ENCODE results near the gene GSTK1. TPM values are rescaled to one million over a fixed set of nuclear protein-coding genes. Genes with fewer than 3 reads are reported as not detected.
"Not testable (repeated sequence)": the region's sequence is repeated elsewhere in the genome, so short reads cannot be mapped to it uniquely, and the experiment has no call there.

Gene GSTK1
- total RNA-seq, 1 donor from 2014 or later = 276 TPM

DNA sequence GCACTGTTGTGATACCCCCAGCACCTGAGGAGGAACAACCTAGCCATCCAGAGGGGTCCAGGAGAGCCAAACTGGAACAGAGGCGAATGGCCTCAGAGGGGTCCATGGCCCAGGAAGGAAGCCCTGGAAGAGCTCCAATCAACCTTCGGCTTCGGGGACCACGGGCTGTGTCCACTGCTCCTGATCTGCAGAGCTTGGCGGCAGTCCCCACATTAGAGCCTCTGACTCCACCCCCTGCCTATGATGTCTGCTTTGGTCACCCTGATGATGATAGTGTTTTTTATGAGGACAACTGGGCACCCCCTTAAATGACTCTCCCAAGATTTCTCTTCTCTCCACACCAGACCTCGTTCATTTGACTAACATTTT, 23.3 kb downstream of the GSTK1 start:
- ATAC-seq (ENCODE audit: poor library complexity) = no peak
- DNase-seq = no peak
- intact Hi-C loops (cut with DNase I) = loop anchor here (10.0 kb wide), 1 partner anchor 98 kb away; the partner anchor contains the start of gene ZYX

DNA sequence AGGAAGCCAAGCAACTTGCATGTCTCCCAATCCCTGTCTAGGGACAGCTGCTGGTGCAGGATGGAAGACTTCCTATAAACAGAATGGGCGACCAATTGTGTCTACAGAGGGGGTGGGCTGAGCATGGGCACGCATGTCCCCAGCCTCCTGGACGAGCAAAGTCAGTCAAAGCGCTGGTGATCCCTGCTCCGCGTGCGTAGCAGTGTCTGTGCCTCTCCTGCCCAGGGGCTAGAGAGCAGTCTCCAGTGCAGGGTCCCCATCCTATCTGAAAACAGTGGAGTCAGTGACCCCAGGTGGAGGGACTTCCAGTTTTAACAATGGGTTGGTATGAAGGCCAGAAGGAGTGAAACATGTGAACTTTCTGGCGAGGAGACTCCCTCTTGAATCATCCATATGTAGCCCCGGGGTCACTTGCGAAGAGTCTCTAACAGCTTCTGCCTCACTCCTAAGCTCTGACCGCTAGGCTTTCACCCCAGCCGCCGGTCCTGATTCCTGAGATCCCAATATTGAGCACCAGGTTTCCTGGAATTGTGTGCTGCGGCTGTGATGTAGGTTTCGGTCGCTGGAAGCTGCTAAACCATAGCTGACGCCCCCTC, 24.2 kb downstream of the GSTK1 start:
- no peak for DNase-seq
- ATAC-seq (ENCODE audit: poor library complexity) = no peak
- intact Hi-C loops (cut with DNase I) = loop anchor here (10.0 kb wide), 1 partner anchor 97 kb away; the partner anchor contains the start of gene ZYX

DNA sequence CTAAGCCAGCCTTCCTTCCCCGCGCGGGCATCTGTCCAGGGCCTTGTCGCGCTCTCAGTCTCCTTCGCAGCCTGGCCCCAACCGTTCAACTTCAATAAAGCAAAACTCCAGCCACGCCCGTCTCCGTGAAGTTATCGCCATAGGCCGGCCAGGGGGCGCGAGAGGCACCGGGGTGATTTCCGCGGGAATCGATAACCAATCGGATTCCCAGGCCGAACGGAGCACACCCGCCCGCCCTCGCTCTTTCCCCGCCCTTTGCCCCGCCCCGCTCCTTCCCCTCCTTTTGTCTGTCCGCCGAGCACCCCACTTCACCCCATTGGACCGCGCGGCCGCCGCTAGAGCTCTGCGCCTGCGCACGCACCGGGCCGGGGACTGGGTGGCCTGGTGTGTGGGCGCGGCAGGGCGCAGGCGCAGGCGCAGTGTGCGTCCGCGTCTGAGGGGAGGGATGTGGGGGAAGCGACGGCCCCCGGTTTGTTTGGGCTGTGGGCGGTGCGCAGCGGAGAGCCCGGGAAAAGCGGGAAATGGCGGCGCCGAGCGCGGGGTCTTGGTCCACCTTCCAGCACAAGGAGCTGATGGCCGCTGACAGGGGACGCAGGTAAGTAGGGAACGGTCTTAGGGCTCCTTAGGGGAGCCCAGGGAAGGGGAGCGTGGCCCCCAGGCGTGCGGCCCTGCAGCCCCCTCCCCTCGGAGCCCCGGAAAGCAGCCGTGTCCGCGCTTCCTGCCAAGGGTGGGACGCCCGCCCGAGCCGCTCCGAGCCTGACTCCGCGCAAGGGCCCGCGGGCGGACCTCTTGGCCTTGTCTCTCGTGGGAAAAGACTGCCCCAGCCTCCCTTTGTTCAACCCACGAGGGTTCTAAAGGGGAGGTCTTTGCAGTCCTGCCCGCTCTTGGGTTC, 24.9 kb downstream of the GSTK1 start, which contains the start of gene CASP2:
Gene CASP2, plus strand, starts transcription at position 417 of the 892 bp plus-strand sequence. Its CDS starts 105 bp downstream, at position 522.
- intact Hi-C loops (cut with DNase I) = loop anchor here (10.0 kb wide), 1 partner anchor 97 kb away; the partner anchor contains the start of gene ZYX
- ATAC-seq (ENCODE audit: poor library complexity) (peak; percentile 98), DNase-seq (peak; percentile 99)

DNA sequence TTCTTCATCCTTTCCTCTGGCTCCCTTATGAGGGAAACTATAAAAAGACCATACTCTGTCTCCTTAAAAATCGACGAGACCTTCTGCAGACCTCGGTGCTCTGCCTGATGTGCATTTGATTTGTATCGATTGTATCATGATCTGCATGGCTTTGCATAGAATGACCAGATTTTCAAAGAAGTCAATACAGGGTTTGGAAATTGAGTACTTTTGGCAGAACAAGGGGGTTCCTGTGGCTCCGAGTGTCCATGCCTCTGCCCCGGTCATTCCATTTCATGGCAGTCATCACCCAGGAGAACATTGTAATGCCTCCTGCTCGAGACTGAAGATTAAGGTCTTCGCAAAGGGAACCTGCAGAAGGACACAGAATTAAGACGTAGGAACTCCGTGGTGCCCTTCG, 25.6 kb downstream of the GSTK1 start:
- ATAC-seq (ENCODE audit: poor library complexity) = no peak
- intact Hi-C loops (cut with DNase I) = loop anchor here (10.0 kb wide), 1 partner anchor 96 kb away; the partner anchor contains the start of gene ZYX

DNA sequence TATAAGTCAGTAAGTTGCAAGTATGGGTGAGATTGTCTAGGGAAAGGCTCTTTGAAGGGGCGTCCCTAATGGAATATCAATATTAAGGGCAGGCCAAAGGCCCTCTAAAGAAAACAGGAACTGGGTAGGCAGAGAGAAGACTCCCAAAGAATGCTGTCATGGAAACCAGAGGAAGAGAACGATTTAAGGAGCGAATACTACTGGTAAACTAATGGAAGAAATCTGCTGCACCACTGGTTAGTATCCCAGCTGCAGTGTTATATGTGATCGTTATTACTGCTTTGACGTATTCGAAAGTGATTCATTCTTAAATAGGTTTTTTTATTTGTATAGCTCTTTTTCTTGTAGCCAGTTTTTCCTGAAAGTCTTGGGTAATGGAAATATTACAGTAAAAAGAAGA, 26.2 kb downstream of the GSTK1 start:
- ATAC-seq (ENCODE audit: poor library complexity) (no peak), DNase-seq (no peak)
- intact Hi-C loops (cut with DNase I) = loop anchor here (10.0 kb wide), 1 partner anchor 95 kb away; the partner anchor contains the start of gene ZYX

More for the DNA sequence above, 25.6 kb downstream of the GSTK1 start:
- DNase-seq = no peak

DNA sequence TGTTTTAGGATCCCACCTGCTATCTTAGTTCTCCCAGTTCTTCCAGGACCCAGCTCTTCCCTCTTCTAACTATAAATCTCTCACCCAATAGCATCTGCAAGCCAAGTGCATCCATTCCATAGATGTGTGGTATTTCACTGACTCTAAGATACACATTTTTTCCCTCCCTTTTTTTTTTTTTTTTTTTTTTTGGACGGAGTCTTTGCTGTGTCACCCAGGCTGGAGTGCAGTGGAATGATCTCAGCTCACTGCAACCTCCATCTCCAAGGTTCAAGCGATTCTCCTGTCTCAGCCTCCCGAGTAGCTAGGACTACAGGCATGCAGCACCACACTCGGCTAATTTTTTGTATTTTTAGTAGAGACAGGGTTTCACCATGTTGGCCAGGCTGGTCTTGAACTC, 26.6 kb downstream of the GSTK1 start:
- intact Hi-C loops (cut with DNase I) = loop anchor here (10.0 kb wide), 1 partner anchor 95 kb away; the partner anchor contains the start of gene ZYX
- DNase-seq; ATAC-seq (ENCODE audit: poor library complexity): not testable (repeated sequence)

DNA sequence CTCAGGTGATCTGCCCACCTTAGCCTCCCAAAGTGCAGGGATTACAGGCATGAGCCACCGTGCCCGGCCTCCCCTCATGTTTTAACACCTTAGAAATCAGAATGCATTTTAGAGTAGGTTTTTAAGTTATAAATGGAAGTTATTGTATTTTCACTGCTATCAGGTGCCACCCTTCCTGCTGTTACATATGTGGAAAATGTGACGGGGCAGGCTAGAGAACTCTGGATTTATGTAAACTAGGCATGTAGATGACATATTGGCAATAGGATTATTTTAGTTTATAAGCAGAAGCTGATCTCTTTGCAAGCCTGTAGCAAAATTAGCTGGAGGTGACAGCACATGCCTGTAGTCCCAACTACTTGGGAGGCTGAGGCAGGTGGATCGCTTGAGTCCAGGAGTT, 27.1 kb downstream of the GSTK1 start:
- no peak for ATAC-seq (ENCODE audit: poor library complexity)
- no peak for DNase-seq
- intact Hi-C loops (cut with DNase I) = no loop called here

DNA sequence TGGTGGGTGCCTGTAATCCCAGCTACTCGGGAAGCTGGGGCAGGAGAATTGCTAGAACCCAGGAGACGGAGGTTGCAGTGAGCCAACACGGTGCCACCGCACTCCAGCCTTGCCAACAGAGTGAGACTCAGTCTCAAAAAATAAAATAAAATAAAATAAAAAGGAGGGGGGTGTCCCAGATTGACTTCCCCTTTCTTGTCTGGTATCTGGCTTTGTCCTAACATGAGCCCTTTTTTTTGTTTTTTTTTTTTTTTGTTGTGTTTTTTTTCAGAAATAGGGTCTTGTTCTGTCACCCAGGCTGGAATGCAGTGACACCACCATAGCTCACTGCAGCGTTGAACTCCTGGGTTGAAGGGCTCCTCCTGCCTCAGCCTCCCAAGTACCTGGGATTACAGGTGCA, 29.6 kb downstream of the GSTK1 start:
- intact Hi-C loops (cut with DNase I) = no loop called here
- ATAC-seq (ENCODE audit: poor library complexity) = no peak
- no peak for DNase-seq

DNA sequence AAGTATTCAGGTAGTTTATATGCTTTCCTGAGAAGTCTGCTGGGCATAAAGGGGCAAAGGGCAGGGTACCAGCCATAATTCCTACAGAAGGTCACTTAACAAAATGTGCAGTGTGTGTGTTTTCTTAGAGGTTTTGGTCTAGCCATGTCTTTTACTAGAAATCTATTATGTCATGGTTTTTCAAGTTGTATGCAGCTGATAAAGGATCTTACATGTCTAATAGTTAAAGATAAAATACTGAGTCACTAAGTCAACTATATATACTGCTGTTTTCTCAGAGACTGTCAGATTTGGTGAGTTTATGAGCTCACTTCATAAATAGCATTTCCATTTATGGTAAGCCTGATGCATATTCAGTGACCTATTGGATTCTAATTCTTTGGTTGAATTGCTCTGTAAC, 32.6 kb downstream of the GSTK1 start:
- DNase-seq = no peak
- no peak for ATAC-seq (ENCODE audit: poor library complexity)
- intact Hi-C loops (cut with DNase I) = no loop called here

DNA sequence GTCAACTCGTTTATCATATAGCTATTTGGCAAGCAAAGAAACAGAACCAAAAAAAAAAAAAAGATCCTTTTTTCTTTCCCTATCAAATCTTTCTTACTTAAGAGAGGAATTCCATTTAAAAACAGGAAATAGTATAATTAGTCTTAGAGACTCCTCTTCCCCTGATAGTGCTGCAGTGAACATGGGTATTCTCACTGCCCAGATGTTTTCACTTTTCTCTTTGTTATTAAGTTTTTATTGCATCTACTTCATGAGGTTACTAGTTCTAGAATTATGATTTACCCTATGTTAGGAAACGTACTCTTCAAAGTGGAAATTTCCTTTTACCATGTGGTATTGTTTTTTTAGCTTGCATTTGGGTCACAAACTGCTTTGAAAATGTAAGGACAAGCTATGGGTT, 33.4 kb downstream of the GSTK1 start:
- no peak for DNase-seq
- intact Hi-C loops (cut with DNase I) = no loop called here
- no peak for ATAC-seq (ENCODE audit: poor library complexity)

DNA sequence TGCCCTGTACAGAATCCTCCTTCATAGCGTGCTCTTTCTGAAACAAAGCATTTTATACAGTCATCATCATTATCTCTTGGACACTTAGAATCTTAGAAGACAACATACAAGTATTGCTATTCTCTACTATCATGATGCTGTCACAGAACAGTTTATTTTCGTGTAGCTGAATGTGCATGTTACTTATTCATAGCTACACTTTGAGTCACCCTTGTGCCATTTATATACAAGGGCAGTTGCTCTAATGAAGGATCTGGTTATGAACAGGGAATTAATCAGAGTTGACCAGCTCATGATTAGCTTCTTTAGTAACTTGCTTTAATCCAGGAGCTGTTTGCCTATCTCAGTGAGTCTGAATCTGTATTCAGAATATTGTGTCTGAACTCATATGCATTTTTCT, 36.1 kb downstream of the GSTK1 start:
- peak; percentile 65 for ATAC-seq (ENCODE audit: poor library complexity)
- intact Hi-C loops (cut with DNase I) = no loop called here
- no peak for DNase-seq

DNA sequence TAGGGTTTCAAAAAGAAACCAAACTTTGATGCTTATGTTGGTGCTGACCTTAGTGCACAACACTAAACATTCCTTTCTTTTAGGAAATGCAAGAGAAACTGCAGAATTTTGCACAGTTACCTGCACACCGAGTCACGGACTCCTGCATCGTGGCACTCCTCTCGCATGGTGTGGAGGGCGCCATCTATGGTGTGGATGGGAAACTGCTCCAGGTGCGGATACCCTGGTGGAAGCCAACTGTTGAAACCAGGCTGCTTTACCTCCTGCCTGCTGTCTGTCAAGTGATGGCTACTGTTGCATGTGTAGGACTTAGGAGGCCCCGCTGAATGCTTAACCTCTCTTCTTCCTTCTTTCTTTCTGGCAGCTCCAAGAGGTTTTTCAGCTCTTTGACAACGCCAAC, 36.6 kb downstream of the GSTK1 start:
- intact Hi-C loops (cut with DNase I) = no loop called here
- ATAC-seq (ENCODE audit: poor library complexity) = peak; percentile 52
- DNase-seq = peak; percentile 55

DNA sequence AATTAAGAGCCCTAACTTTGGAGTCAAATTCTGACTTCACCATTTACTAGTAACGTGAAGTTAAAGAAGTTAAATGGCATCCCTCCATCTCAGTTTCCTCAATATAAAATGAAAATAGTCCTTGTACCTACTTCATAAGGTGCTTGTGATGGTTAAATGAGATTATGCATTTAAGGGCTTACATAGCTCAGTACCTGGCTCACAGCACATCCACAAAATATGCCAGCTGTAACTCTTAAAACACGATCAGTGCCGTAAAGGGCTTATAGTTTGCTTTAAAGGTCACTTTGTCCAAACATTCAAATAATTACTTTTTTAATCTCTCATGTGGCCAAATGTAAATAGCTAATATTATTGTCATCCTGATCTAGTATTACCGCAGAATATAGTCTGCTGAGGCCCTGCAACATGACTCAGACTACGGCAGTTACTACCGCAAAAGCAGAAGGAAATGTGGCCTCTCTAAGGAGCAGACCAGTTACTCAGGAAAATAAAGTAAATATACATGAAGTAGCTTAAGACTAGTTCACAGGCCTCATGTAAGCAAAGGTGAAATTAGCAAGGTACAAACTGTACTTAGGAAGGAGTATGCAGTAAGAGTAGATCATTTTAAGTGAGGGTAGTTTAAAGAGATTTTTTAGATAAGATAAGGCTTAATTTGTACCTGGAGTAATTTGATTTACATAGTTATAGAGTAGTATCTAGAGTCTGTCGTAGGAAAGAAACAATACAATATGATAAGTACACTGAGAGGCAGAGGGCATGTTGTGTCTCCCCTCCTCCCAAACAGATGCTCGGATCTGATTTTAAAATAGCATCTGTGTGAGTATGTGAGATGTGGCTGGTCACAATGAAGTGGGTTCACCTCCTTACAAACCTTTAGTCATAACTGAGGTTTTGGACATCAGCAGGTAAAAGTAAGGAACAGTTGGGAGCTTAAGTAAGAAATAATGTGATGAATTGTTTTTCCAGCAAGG, 38.0 kb downstream of the GSTK1 start:
- intact Hi-C loops (cut with DNase I) = no loop called here
- no peak for ATAC-seq (ENCODE audit: poor library complexity)
- no peak for DNase-seq

DNA sequence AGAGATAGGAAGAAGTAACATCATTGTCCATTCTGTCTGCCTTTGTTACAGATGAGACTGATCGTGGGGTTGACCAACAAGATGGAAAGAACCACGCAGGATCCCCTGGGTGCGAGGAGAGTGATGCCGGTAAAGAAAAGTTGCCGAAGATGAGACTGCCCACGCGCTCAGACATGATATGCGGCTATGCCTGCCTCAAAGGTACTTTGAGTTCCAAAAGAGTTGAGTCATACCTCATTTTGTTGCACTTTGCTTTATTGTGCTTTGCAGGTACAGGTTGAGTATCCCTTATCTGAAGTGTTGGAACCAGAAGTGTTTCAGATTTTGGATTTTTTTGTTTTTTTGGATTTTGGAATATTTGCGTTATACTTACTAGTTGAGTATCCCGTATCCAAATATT, 40.5 kb downstream of the GSTK1 start:
- DNase-seq = no peak
- no peak for ATAC-seq (ENCODE audit: poor library complexity)
- intact Hi-C loops (cut with DNase I) = no loop called here

DNA sequence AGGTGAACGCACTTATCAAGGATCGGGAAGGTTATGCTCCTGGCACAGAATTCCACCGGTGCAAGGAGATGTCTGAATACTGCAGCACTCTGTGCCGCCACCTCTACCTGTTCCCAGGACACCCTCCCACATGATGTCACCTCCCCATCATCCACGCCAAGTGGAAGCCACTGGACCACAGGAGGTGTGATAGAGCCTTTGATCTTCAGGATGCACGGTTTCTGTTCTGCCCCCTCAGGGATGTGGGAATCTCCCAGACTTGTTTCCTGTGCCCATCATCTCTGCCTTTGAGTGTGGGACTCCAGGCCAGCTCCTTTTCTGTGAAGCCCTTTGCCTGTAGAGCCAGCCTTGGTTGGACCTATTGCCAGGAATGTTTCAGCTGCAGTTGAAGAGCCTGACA, 41.7 kb downstream of the GSTK1 start:
- intact Hi-C loops (cut with DNase I) = loop anchor here (5.0 kb wide), 1 partner anchor 298 kb away; no protein-coding TSS in a partner anchor
- DNase-seq (no peak), ATAC-seq (ENCODE audit: poor library complexity) (peak; percentile 9)

DNA sequence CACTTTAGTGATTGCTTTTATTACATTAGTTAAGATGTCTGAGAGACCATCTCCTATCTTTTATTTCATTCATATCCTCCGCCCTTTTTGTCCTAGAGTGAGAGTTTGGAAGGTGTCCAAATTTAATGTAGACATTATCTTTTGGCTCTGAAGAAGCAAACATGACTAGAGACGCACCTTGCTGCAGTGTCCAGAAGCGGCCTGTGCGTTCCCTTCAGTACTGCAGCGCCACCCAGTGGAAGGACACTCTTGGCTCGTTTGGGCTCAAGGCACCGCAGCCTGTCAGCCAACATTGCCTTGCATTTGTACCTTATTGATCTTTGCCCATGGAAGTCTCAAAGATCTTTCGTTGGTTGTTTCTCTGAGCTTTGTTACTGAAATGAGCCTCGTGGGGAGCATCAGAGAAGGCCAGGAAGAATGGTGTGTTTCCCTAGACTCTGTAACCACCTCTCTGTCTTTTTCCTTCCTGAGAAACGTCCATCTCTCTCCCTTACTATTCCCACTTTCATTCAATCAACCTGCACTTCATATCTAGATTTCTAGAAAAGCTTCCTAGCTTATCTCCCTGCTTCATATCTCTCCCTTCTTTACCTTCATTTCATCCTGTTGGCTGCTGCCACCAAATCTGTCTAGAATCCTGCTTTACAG, 42.3 kb downstream of the GSTK1 start:
- DNase-seq = peak; percentile 85
- intact Hi-C loops (cut with DNase I) = loop anchor here (2.0 to 5.0 kb wide), 2 partner anchors 65 to 298 kb away; no protein-coding TSS in a partner anchor

DNA sequence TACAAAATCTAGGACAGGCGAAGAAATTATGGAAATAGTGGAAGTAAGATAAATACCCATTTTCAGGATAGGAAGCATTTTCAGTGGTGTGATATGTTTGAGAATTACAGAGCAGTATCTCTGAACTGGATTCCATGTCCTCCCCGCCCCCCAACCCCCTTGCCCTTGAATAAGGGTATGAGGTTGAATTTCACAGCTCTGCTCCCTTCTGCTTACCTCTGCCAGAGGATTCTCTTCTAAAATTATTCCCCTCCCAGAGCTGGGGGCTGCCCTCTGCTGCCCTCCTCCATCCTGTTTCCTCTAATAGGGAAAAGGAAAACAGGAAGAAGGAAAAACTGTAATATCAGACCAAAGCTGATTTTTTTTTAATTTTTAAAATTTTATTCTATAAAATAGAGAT, 45.4 kb downstream of the GSTK1 start:
- ATAC-seq (ENCODE audit: poor library complexity) = peak; percentile 40
- intact Hi-C loops (cut with DNase I) = loop anchor here (5.0 kb wide), 1 partner anchor 301 kb away; no protein-coding TSS in a partner anchor

More for the DNA sequence above, 42.3 kb downstream of the GSTK1 start:
- peak; percentile 92 for ATAC-seq (ENCODE audit: poor library complexity)

DNA sequence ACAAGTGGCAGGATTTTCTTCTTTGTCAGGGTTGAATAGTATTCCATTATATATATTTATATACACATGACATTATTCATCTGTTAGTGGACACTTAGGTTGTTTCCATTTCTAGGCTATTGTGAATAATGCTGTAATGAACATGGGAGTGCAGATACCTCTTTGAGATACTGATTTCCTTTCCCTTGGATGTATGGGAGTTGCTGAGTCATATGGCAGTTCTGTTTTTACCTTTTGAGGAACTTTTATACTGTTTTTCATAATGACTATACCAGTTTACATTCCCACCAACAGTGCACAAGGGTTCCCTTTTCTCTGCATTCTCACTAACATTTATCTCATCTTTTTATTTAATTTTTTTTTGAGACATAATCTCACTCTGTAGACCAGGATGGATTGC, 50.9 kb downstream of the GSTK1 start:
- DNase-seq = no peak
- no peak for ATAC-seq (ENCODE audit: poor library complexity)
- intact Hi-C loops (cut with DNase I) = no loop called here

More for the DNA sequence above, 45.4 kb downstream of the GSTK1 start:
- DNase-seq = no peak
